IPS-18c (cell line): ENCODE results near the gene PCK2.
A peak's percentile ranks its signal among the peaks of the same experiment; 100 is the strongest.

Experiments used
- H3K4me3 ChIP-seq: 2 replicates; pipeline ENCODE4 v1.7.0; 2013; ENCODE audit warnings: low read depth, mild to moderate bottlenecking, low read length, moderate library complexity; ENCODE audit not compliant: insufficient read depth
- H3K9me3 ChIP-seq: one replicate; pipeline ENCODE4 v1.6.1; 2013; ENCODE audit warnings: mild to moderate bottlenecking, low read length, moderate library complexity; ENCODE audit not compliant: control insufficient read depth, insufficient read depth

The PCK2 gene

DNA sequence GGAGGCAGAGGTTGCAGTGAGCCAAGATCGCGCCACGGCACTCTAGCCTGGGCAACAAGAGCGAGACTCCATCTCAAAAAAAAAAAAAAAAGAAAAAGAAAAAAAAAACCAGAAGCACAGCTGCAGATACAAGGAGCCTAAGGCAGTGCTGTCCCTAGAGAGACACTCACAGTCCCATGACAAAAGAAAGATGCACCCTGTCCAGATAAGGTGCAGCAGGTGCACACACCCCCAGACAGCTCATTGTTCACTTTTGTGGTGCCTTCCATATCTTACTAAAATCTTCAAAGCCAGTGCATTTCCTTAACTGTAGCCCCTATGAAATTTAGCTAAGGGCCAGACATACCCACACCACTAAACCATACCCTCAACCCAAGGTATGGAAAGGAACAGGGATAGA is 28.3 kb downstream of the PCK2 start:
- Histone ChIP-seq H3K4me3 (no peak overlapping the region), H3K9me3 (no peaks in the 10 kb centered on the region)

DNA sequence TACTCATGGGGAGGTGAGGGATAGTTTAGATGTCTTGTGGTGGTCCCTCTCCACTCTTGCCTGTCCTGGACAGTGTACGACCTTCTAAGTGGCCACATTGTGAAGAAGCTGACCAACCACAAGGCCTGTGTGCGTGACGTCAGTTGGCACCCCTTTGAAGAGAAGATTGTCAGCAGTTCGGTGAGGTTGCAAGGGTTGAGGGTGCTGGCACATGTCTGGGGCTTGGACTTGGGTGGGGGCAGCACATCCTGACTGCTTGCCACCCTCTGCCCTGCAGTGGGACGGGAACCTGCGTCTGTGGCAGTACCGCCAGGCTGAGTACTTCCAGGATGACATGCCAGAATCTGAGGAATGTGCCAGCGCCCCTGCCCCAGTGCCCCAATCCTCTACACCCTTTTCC is 28.8 kb downstream of the PCK2 start:
- H3K4me3 ChIP-seq, result no peak overlapping the region
- no peaks in the 10 kb centered on the region for H3K9me3 ChIP-seq

DNA sequence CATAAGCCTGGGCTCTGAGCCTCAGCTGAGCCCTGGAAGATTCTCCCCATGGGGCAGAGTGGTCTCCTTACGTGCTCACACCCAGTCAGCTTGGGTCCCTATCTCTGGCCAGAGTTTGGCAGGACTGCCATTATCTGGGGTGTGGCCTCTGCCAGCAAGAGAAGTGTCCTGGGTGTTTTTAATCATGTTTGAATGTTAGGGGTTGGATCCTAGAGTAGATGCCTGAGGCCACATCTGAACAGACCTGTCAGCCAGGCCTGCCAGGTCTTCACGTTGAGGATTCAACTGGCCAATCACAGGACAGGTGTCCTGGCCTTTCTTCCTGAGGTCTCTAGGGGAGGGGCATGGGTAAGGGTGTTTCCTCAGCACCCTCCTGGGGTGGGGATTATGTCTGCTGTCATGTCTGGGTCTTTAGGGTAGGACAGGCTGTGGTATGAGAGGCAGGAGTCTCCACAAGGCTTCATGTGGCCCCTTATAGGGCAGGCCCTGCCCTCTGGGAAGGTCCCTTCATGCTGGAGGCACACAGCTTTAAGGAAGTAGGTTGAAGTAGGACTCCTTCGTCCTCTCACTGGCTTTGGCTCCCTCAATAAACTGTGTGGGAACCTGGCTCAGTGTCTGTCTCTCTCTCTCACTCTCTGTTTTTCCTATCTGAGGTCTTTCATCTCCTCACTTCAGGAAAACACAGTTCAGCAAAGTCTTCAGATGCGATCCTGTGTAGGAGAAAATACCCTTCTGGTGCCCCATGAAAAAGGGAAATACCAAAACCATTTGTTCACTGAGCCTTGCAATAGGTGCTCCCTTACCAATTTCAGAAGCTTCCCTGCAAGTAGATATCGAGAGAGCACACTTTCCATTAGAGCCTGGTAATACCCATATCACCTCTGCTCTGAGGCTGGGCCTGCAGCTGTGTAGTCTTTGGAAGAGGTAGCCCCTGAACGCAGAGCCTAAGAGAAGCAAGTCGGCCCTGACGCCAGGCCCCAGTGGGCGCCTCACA is 29.6 kb downstream of the PCK2 start:
- Histone ChIP-seq H3K9me3 (no peaks in the 10 kb centered on the region), H3K4me3 (no peak overlapping the region)

DNA sequence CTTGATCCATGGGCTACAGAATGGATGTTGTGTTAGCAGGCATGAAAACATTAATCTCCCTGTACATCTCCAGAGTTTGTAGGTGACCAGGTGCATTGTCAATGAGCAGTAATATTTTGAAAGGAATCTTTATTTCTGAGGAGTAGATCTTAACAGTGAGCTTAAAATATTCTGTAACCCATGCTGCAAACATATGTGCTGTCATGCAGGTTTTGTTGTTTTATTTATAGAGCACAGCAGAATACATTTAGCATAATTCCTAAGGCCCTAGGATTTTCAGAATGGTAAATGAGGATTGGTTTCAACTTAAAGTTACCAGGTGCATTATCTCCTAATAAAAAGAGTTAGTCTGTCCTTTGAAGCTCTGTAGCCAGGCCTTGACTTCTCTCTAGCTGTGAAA is 32.8 kb downstream of the PCK2 start:
- Histone ChIP-seq H3K4me3 (no peak overlapping the region), H3K9me3 (no peaks in the 10 kb centered on the region)

DNA sequence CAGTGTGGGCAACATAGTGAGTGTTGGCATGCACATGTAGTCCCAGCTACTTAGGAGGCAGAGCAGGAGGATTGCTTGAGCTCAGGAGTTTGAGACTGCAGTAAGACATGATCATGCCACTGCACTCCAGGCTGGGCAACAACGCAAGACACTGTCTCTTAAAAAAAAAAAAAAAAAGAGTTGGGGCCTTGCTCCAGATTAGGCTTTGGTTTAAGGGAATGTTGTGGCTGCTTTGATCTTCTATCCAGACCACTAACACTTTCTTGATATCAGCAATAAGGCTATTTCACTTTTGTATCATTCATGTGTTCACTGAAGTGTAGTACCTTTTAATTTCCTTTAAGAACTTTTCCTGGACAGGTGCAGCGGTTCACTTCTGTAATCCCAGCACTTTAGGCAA is 33.6 kb downstream of the PCK2 start:
- no peaks in the 10 kb centered on the region for H3K9me3 ChIP-seq
- H3K4me3 ChIP-seq, result no peak overlapping the region

DNA sequence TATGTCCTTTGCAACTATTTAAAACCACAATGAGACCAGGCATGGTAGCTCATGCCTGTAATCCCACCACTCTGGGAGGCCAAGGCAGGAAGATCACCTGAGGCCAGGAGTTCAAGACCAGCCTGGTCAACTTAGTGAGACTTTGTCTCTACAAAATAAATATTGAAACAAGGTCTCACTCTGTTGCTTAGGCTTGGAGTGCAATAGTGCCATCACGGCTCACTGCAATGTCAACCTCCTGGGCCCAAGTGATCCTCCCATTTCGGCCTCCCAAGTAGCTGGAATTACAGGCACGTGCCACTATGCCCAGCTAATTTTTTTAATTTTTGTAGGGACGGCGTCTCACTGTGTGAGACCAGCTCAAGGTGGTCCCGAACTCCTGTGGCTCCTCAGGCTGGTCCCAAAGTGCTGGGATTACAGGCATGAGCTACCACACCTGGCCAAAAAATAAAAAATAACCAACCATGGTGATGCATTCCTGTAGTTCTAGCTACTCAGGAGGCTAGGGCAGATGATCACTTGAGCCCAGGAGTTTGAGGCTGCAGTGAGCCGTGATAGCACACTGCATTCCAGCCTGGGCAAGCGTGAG is 35.4 kb downstream of the PCK2 start:
- no peaks in the 10 kb centered on the region for H3K9me3 ChIP-seq
- H3K4me3 ChIP-seq, result no peak overlapping the region

DNA sequence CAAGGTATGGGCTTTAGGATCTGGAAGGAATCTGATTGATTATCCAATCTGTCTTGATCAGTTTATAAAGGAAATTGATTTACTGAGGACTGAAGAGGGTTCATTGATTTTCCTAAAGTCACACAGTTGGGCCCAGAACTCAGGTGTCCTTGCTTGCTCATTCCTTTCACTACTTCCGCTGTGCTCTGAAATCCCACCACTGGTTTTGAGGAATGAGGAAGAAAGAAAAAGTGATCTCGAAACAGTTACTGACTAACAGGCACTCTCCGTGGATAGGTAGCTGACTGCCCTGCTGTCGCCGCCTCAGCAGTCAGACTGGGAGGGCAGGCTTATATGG is 36.2 kb downstream of the PCK2 start, which contains the start of gene FITM1:
FITM1 (plus strand) TSS at position 280 of the 337 bp plus-strand sequence. CDS start 905 bp downstream, outside the sequence.
- no peaks in the 10 kb centered on the region for H3K9me3 ChIP-seq
- no peak within 1 kb of the TSS for H3K4me3 ChIP-seq

DNA sequence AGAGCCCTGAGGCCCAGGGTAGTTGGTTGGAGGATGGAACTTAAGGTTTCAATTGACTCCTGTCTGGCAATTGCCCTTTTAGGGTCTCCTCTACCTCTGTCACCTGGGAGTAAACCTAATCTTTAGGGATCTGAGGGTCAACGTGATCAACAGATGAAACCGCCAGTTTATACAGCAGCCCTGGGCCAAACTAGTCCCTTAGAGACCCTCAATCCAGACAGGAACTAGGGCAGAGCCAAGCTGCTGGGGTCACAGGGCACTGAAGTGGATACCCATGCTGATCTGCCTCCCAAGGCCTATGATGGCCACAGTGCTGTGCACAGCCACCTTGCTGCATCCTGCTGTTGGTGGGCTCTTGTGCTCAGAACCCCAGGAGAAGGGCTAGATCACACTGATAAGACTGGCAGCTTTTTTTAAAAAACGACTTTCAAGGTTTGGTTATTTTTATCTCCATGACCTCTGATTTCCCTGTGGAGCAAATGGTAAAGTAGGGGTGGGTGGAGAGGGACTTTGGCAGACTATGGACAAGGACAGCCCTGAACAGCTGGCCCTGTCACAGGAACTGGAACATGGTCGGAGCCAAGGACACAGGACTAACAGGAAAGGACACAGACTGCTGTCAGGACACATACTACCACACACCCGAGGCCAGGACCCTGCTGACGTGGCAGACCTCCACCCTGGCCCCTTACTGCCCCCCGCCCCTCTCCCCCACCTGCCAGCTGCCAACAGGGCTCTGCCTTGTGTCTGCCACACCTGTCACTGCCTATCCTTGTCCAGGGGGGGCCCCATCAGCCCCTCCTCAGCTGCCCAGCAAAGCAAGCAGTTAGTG is 36.8 kb downstream of the PCK2 start:
- Histone ChIP-seq H3K4me3 (no peak overlapping the region), H3K9me3 (no peaks in the 10 kb centered on the region)

DNA sequence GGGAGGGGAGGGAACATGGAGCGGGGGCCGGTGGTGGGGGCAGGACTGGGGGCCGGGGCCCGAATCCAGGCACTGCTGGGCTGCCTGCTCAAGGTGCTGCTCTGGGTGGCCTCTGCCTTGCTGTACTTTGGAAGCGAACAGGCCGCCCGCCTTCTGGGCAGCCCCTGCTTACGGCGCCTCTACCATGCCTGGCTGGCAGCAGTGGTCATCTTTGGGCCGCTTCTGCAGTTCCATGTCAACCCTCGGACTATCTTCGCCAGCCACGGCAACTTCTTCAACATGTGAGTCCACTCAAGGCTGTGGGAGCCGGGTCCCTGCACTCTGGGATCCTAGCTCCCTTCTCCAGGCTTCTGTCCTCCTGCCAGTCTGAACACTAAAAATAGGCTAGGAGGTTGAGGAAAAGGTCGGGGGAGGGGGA is 37.4 kb downstream of the PCK2 start:
- no peak overlapping the region for H3K4me3 ChIP-seq
- no peaks in the 10 kb centered on the region for H3K9me3 ChIP-seq

DNA sequence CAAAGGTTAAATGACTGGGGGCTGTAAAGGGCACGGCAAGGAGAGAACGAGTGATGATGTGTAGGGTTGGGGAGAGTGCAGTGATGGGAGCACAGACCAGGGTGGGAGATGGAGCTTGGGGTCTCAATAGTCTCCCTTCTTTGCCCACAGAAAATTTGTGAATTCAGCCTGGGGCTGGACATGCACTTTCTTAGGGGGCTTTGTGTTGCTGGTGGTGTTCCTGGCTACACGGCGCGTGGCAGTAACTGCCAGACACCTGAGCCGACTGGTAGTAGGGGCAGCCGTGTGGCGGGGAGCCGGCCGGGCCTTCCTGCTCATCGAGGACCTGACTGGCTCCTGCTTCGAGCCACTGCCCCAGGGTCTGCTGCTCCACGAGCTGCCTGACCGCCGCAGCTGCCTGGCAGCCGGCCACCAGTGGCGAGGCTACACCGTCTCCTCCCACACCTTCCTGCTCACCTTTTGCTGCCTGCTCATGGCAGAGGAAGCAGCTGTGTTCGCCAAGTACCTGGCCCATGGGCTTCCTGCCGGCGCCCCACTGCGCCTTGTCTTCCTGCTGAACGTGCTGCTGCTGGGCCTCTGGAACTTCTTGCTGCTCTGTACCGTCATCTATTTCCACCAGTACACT is 38.1 kb downstream of the PCK2 start:
- no peaks in the 10 kb centered on the region for H3K9me3 ChIP-seq

DNA sequence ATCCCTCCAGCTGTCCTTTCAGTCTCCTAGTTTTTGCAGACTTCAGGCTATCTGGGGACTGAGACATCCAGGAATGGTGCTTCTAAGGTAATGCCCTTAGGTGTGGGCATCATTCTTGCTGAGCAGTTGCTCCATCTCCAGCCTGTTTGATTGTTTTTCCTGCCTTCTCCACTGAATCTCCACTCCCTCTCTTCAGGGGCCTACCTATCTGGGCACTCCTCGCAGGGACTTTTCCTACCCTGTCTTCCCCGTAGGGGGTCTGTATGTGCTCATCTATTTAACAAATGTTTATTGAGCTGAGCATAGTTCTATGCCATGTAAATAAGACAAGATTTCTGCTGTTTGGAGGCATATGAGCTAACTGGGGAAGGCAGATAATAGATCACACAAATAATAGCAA is 38.9 kb downstream of the PCK2 start:
- no peak overlapping the region for H3K4me3 ChIP-seq

More for the DNA sequence above, 38.1 kb downstream of the PCK2 start:
- H3K4me3 ChIP-seq, result no peak overlapping the region

DNA sequence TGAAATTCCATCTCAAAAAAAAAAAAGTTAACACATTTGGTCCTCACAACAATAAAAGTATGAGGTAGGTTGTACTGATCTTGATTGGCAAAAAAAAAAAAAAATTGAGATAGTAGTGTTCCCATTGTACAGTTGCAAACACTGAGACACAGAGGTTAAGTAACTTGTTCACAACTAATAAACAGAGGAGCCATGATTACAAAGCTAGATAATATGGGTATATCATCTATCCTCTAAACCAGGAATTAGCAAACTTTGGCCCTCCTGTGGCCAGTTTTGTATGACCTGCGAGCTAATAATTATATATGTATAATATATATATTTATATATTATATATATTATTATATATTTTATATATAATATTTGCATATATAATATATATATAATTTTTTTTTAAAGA is 39.6 kb downstream of the PCK2 start:
- no peak overlapping the region for H3K4me3 ChIP-seq

More for the DNA sequence above, 38.9 kb downstream of the PCK2 start:
- no peaks in the 10 kb centered on the region for H3K9me3 ChIP-seq

DNA sequence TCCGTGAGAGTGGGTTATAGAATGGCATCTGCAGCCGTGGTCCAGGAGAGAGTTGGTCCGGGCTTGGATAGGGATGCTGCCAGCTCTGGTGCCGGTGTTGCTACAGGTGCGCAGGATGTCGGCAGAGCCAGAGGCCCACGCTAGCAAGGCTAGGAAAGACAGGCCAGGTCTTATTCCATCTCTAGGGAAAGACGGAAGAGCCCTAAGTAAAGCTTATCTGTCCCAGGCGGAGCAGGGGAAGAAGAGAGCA is 41.4 kb downstream of the PCK2 start:
- Histone ChIP-seq H3K9me3 (no peaks in the 10 kb centered on the region), H3K4me3 (peak overlapping the region; percentile 91)

More for the DNA sequence above, 39.6 kb downstream of the PCK2 start:
- no peaks in the 10 kb centered on the region for H3K9me3 ChIP-seq

DNA sequence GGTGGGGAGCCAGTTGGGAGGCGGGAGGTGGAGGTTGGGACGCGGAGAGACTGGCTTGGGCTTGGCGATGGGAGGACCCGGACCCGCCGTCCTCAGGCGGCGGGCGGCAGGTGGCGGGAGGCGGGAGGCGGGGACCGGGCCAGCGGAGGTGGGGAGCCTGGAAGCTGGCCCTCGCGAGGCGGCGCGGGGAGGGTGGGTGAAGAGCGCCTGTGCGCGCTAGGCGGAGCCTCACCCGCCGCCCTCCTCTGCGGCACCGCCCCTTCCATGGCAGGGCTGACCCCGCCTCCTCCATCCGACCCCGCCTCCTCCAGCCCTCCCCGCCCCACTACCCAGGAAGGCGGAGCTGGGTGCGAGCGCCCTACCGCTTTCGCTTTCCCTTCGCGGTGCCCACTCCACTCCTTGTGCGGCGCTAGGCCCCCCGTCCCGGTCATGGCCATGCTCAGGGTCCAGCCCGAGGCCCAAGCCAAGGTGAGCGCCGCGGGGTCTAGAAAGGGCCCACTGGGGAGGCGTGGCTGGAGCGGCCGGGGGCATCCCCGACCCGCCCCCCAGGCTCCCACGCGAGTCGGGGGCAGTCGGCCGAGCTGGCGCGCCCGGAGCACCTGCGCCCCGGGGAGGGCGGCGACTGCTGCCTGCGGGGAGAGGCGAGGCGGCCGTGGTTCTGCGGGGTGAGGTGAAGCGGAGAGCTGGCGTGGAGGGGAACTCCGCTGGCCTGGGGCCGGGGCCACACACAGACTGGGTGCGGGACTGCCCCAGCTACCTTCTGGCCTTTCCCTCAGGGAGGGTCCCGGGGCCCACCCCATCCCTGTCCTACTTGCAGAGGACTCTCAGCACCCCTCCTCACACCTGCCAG is 41.9 kb downstream of the PCK2 start, which contains the start of gene PSME1:
PSME1 (plus strand) TSS at position 361 of the 850 bp plus-strand sequence; CDS start at position 430, 69 bp downstream.
- Histone ChIP-seq H3K4me3 (peak within 1 kb of the TSS; percentile 91), H3K9me3 (no peaks in the 10 kb centered on the region)

DNA sequence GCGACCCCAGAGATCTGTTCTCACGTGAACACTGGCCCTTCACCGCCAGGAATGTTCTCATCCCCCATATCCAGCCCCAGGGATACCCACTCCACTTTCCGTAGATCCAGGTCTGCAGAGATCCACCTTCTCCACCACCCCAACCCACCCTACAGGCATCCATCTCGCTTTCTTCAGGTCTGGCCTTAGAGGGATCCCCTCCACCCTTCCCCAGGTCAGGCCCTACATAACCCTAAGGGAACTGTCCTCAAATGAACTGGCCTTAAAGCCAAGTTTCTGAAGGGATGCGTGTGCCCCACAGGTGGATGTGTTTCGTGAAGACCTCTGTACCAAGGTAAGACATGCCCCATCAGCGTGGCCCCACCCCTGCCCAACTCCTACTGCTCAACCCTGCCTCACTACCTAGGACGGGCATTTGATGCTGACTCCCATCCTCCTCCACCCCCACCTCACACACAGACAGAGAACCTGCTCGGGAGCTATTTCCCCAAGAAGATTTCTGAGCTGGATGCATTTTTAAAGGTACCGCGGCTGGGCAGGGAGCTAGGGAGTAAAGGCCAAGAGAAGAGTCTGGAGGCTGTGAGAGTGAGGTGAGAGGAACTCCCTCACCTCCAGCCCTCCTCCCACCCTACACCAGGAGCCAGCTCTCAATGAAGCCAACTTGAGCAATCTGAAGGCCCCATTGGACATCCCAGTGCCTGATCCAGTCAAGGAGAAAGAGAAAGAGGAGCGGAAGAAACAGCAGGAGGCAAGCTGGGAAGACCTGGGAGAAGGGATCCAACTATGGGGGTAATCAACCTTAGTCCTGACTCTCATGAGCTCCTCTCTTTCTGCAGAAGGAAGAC is 42.8 kb downstream of the PCK2 start:
- no peaks in the 10 kb centered on the region for H3K9me3 ChIP-seq
- peak overlapping the region; percentile 91 for H3K4me3 ChIP-seq
